Measurements from ENCODE around the gene MAD1L1.

The MAD1L1 gene

GRCh38 chr7:2217206-2217605 lies 15.5 kb downstream of the MAD1L1 start:
- no peak for DNase-seq

GRCh38 chr7:2215851-2216250 lies 16.9 kb downstream of the MAD1L1 start:
- DNase-seq: no peak

DNA sequence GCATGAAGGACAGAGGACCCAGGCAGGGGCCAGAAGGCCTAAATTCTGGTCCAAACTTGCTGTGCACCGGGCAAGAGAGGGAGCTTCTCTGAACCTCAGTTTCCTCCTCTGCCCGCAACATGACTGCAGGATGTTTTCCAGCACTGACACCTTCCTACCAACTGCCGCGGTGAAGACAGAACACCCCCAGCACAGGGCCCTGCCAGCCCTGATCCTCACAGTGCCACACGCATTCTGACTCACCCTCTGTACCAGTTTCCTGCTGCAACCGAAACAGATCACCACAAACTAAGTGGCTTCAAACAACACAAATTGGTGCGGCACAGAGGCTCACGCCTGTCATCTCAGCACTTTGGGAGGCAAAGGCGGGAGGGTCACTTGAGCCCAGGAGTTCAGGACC lies 18.1 kb downstream of the MAD1L1 start:
- DNase-seq: no peak

DNA sequence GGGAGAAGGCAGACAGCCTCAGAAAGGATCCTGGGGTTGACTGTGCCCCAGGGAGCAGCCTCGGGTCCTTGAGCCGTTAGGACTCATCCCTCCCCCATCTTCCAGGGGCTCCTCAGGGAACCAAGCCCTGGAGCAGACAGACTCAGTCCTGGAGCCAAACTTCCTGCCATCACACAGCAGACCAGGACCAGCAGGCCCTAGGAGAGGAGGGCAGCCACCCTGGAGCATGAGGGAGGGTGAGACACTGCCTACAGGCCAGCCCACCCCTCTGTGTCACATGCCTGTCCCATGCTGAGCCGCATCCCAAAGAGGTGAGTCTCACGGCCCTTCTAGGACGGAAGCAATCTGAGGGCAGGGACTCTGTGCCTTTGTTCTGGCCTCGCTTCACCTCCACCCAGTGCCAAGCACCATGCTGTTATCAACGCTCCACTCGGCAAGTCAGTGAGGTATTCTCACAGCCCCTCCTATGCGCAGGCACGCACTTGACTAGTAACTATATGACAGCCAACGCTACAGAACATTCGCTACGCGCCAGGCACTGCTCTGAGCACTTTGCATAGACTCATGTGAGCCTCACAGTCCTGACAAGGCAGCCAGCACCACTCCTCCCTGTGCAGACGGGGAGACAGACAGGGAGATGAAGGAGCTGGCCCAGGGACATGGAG lies 19.1 kb downstream of the MAD1L1 start:
- no peak for DNase-seq

DNA sequence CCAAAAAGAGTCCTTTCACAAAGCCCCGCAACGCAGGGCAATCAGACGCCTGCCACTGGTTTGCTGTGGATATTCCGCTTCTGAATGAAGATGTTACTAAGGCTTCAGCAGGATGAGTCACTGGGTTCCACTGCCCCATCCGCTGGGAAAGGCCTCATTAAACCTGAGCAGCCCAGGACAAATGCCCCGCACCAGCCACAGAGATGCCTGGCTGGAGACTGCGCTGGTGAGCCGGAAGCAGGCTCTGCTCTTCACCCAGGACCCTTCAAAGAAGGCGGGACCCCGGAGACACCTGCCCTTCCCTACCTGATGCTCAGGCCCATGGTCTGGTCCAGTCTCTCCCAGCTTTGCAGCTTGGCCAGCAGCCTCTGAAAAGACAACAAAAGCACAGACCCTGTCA lies 19.8 kb downstream of the MAD1L1 start:
- DNase-seq: no peak

- DNase-seq: no peak
Measured at GRCh38 chr7:2211926-2212325, 20.8 kb downstream of the MAD1L1 start.

DNA sequence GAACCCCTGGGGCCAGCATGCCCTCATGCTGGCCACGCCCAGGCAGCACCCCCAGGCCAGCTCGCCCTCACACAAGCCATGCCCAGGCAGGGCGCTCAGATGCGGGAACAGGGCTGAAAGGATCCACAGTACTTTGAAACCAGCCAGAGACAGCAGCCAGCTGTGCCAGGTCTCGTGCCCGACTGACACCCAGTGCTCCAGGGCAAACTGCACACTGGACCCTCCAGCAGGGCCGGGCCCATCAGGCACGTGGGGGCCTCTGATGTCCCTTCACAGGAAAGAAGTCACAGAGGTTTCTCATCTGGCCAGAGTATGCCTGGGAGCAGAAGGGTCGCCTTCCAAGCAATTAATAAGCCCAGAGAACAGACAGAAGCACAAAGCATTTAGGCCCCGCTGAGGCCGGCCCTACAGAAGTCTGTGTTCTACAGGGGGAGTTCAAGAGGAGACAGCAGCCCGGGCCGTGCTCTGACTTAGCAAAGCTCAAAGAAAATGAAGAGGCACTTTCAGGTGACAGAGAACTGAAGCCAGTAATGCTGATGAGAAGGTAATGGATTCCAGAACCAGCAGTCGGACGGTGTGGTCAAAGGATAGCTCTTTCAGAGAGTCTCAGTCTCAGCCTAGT lies 21.4 kb downstream of the MAD1L1 start:
- no peak for DNase-seq

DNA sequence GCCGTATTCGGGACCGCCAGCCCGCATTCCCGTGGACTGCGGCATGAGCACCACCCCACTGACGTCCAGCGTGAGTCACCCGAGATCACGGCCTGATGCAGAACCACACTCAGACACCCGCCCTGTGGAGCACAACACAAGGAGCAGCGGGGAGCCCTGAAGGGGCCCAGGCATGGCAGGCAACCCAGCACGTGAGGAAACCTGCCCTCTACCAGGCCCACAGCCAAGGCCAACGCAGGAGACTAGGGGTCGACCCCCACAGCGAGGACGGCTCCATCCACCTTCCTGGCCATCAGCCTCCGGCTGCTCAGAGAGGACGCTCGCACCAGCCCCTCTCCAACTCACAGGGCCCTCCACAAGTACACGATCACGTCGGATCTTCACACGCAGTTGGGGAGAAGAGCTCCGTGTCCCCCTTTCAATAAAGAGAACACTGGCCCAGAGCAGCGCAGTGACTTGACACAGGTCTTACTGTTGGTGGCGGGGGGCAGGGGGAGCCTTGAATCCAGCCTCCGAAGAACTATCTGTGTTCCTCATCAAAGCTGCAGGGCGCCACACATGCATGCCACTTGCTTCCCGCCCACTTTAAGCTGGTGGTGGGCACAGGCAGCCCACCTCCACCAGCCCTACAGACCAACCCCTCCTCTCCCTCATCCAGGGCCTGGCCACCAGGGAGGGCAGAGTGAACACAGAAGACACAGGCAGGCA lies 22.0 kb downstream of the MAD1L1 start:
- DNase-seq: no peak

DNA sequence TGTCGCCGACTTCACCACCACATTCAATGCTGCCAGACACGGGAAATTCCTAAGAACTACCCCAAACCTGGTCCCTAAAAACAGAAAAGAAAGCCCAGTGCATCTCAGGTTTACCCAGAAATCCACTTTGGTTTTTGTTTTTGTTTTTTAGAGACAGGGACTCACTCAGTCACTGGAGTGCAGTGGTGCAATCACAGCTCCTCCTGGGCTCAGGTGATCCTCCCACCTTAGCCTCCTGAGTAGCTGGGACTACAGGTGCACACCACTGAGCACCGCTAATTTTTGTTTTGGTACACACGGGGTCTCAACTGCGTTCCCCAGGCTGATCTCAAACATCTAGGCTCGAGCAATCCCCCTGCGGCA lies 22.8 kb downstream of the MAD1L1 start:
- no peak for DNase-seq

GRCh38 chr7:2209146-2209960 lies 23.4 kb downstream of the MAD1L1 start:
- DNase-seq: peak; percentile 78

DNA sequence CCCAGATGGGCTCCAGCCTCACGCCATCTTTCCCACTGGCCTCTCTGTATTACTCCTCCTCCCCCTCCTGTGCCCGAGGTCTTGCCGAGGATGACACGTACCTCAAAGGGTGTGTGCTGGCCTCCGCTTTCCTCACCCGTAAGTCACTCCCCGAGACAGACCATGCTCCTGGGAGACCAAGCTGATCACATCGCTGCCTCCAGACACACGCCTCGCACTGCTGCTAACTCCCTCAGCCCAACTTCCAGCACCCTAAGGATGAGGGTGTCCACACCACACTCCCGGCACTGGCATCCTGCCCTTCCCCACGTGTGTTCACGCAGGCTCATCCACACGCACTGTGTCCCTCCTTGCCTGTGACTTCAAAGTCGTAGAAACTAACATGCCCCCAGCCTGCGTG lies 24.0 kb downstream of the MAD1L1 start:
- DNase-seq: no peak

- no peak for DNase-seq
Measured at GRCh38 chr7:2205036-2205780, 27.5 kb downstream of the MAD1L1 start.

GRCh38 chr7:2204446-2204845 lies 28.3 kb downstream of the MAD1L1 start:
- DNase-seq: no peak

DNA sequence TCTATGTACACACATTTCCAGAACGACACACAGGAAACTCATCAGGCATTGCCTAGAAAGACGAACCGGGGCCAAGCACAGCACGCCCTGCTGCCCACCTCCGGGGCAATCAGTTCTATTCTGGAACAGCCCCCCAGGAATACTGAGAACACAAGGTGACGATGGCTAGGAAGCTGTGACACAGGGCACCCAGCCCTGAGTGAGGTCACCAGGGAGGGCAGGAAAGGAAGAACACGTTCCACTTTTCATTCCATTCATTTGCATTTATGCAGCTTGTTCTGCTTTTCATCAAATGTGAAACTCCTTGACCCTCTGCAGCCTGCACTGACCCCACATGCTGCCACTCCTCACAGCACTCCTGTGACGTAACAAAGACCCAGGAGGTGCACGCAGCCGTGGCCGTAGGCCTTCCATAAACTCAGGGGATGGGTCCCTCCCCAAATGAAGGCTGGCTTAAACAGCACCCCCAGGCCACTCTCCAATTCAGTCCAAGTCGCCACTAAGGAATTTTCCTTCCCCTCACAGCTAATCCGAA lies 28.9 kb downstream of the MAD1L1 start:
- no peak for DNase-seq

GRCh38 chr7:2202901-2203765 lies 29.6 kb downstream of the MAD1L1 start:
- no peak for DNase-seq

DNA sequence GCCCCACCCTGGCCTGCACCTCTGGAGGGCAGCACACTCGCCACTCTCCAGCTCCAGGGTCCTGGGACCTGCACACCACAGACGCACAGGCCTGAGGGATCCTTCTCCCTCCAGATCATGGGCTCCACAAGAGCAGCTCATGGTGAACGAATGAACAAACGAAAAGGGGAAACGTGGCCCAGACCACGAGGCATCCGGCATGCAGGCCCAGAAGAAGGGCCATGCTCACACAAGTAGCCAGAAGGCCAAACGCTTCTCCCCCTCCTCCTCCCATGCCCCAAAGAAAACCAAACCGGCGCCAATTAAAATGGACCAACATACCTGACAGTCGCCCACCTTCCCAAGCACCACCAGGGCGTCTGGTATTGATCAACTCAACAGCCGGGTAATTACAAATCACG lies 30.4 kb downstream of the MAD1L1 start:
- no peak for DNase-seq

- no peak for DNase-seq
Measured at GRCh38 chr7:2201686-2202360, 30.9 kb downstream of the MAD1L1 start.

GRCh38 chr7:2201128-2201527 lies 31.6 kb downstream of the MAD1L1 start:
- DNase-seq: no peak

GRCh38 chr7:2200584-2200980 lies 32.2 kb downstream of the MAD1L1 start:
- no peak for DNase-seq

GRCh38 chr7:2199956-2200583 lies 32.7 kb downstream of the MAD1L1 start:
- no peak for DNase-seq

Data from left hindlimb (tissue), 1 donor.